Neural progenitor cell (in vitro differentiated cells): ENCODE measurements around the gene TPD52L2. TPM values are rescaled to one million over a fixed set of nuclear protein-coding genes. Genes with fewer than 3 reads are reported as not detected.

Experiments
- DNase-seq: peaks from one replicate; pipeline ENCODE4 v3.0.0-alpha.2; 2016; ENCODE audit warnings: low spot score
- H2AFZ ChIP-seq: fragments of 200-600 bp; sonication (generic); replicated peaks from 2 replicates; pipeline ENCODE4 v1.6.1; 2016; ENCODE audit warnings: antibody characterized with exemption
- H3F3A ChIP-seq: fragments of 200-600 bp; sonication (generic); 2 replicates; pipeline ENCODE4 v1.6.1; 2016; ENCODE audit warnings: antibody characterized with exemption, low read depth
- H3K27ac ChIP-seq: fragments of 200-600 bp; sonication (generic); 2 replicates; pipeline ENCODE4 v1.5.1; 2016; ENCODE audit warnings: mild to moderate bottlenecking
- H3K27me3 ChIP-seq: fragments of 200-600 bp; sonication (generic); 2 replicates; pipeline ENCODE4 v1.6.1; 2016; ENCODE audit warnings: mild to moderate bottlenecking, moderate library complexity
- H3K36me3 ChIP-seq: fragments of 200-600 bp; sonication (generic); 2 replicates; pipeline ENCODE4 v1.5.1; 2016
- H3K4me1 ChIP-seq: fragments of 200-600 bp; sonication (generic); 2 replicates; pipeline ENCODE4 v1.6.1; 2016; ENCODE audit warnings: mixed run types
- H3K4me2 ChIP-seq: fragments of 200-600 bp; sonication (generic); 2 replicates; pipeline ENCODE4 v1.6.1; 2016
- H3K4me3 ChIP-seq: fragments of 200-600 bp; sonication (generic); 2 replicates; pipeline ENCODE4 v1.5.1; 2016
- H3K79me2 ChIP-seq: fragments of 200-600 bp; sonication (generic); 2 replicates; pipeline ENCODE4 v1.6.1; 2016; ENCODE audit warnings: low read depth
- H3K9ac ChIP-seq: fragments of 200-600 bp; sonication (generic); 2 replicates; pipeline ENCODE4 v1.6.1; 2016
- H3K9me3 ChIP-seq: fragments of 200-600 bp; sonication (generic); 2 replicates; pipeline ENCODE4 v1.5.1; 2016; ENCODE audit warnings: low read depth
- H4K20me1 ChIP-seq: fragments of 200-600 bp; sonication (generic); 2 replicates; pipeline ENCODE4 v1.6.1; 2016; ENCODE audit warnings: low read depth
- H3K27ac Mint-ChIP-seq: 3 replicates; pipeline ENCODE4 v1.8.0; 2021; ENCODE audit warnings: mixed read lengths
- H3K27me3 Mint-ChIP-seq: 2 replicates; pipeline ENCODE4 v1.8.0; 2022; ENCODE audit warnings: low read depth, mild to moderate bottlenecking, inconsistent platforms, moderate library complexity, mixed read lengths; ENCODE audit not compliant: insufficient read depth
- H3K36me3 Mint-ChIP-seq: 3 replicates; pipeline ENCODE4 v1.8.0; 2021; ENCODE audit warnings: mixed read lengths
- H3K4me1 Mint-ChIP-seq: 3 replicates; pipeline ENCODE4 v1.8.0; 2021; ENCODE audit warnings: mixed read lengths
- H3K4me3 Mint-ChIP-seq: 3 replicates; pipeline ENCODE4 v1.8.0; 2021; ENCODE audit warnings: mild to moderate bottlenecking, moderate library complexity, mixed read lengths
- H3K9me3 Mint-ChIP-seq: 3 replicates; pipeline ENCODE4 v1.8.0; 2020; ENCODE audit warnings: mixed read lengths
- CTCF ChIP-seq: fragments of 200-600 bp; sonication (generic); IDR thresholded peaks from 2 replicates; pipeline ENCODE4 v1.5.1; 2017; ENCODE audit warnings: antibody characterized with exemption, mild to moderate bottlenecking
- EZH2 ChIP-seq: fragments of 200-600 bp; sonication (generic); IDR thresholded peaks from 2 replicates; pipeline ENCODE4 v1.6.1; 2017; ENCODE audit warnings: antibody characterized with exemption, mild to moderate bottlenecking, moderate library complexity
- EZH2phosphoT487 ChIP-seq: fragments of 200-600 bp; sonication (generic); IDR thresholded peaks from 2 replicates; pipeline ENCODE4 v1.6.1; 2017; ENCODE audit warnings: antibody characterized with exemption
- total RNA-seq: library from RNA; depleted of rRNA; stranded (reverse); fragments of >200 nt; gene quantifications from 2 replicates; pipeline ENCODE4 v1.2.3, GENCODE V29; 2015; ENCODE audit warnings: low replicate concordance

TPD52L2 gene
- total RNA-seq, 1 donor from 2014 or later = 66.6 TPM

- no peak for TF ChIP-seq CTCF
- peak; percentile 95 for TF ChIP-seq EZH2phosphoT487
- peak; percentile 97 for TF ChIP-seq EZH2
- peak overlapping the region; percentile 65 for H2AFZ ChIP-seq
- H3K4me2 ChIP-seq = peak overlapping the region; percentile 89
- H3F3A ChIP-seq = peaks cover 43% of the 10 kb centered on the region
- H3K9me3 Mint-ChIP-seq = no peaks in the 10 kb centered on the region
- H3K4me1 Mint-ChIP-seq = peaks cover 35% of the 10 kb centered on the region
- H3K4me3 ChIP-seq = peak overlapping the region; percentile 62
- H3K36me3 Mint-ChIP-seq = peaks cover 2% of the 10 kb centered on the region
- no peaks in the 10 kb centered on the region for H3K36me3 ChIP-seq
- H3K4me1 ChIP-seq = peaks cover 32% of the 10 kb centered on the region
- H3K27ac Mint-ChIP-seq = no peak overlapping the region
- H3K79me2 ChIP-seq = peaks cover 11% of the 10 kb centered on the region
- H3K27ac ChIP-seq = no peak overlapping the region
- DNase-seq = peak; percentile 83
- H3K9me3 ChIP-seq = no peaks in the 10 kb centered on the region
- peak overlapping the region; percentile 80 for H3K4me3 Mint-ChIP-seq
- H3K27me3 ChIP-seq = peaks cover 51% of the 10 kb centered on the region
- peaks cover 22% of the 10 kb centered on the region for H3K27me3 Mint-ChIP-seq
- peaks cover 26% of the 10 kb centered on the region for H4K20me1 ChIP-seq
- no peak overlapping the region for H3K9ac ChIP-seq
Measured at GRCh38 chr20:63831993-63832686, 32.9 kb upstream of the TPD52L2 start.

- Histone ChIP-seq H3K79me2 (no peaks in the 10 kb centered on the region), H4K20me1 (peaks cover 12% of the 10 kb centered on the region), H3K9me3 (no peaks in the 10 kb centered on the region), H3K36me3 (no peaks in the 10 kb centered on the region), H3K27ac (no peak overlapping the region), H3K27me3 (peaks cover 47% of the 10 kb centered on the region), H3F3A (peaks cover 34% of the 10 kb centered on the region), H3K4me1 (peaks cover 26% of the 10 kb centered on the region), H3K9ac (no peak overlapping the region), H2AFZ (no peak overlapping the region), H3K4me3 (no peak overlapping the region), H3K4me2 (peak overlapping the region; percentile 43)
- Mint-ChIP-seq H3K36me3 (no peaks in the 10 kb centered on the region), H3K4me3 (peak overlapping the region; percentile 48), H3K27ac (peak overlapping the region; percentile 15), H3K9me3 (no peaks in the 10 kb centered on the region), H3K4me1 (peaks cover 31% of the 10 kb centered on the region), H3K27me3 (peaks cover 22% of the 10 kb centered on the region)
- DNase-seq = no peak
- TF ChIP-seq EZH2phosphoT487 (no peak), EZH2 (no peak), CTCF (no peak)
Measured at GRCh38 chr20:63833776-63834490, 31.1 kb upstream of the TPD52L2 start.

- peak overlapping the region; percentile 48 for H3K4me3 Mint-ChIP-seq
Measured at GRCh38 chr20:63834491-63834880, 30.6 kb upstream of the TPD52L2 start.

More at GRCh38 chr20:63834491-63834880, 30.6 kb upstream of the TPD52L2 start:
- Mint-ChIP-seq H3K9me3 (no peaks in the 10 kb centered on the region), H3K4me1 (peaks cover 25% of the 10 kb centered on the region), H3K27me3 (peaks cover 20% of the 10 kb centered on the region), H3K36me3 (no peaks in the 10 kb centered on the region), H3K27ac (peak overlapping the region; percentile 46)
- no peak overlapping the region for H3K9ac ChIP-seq
- peak overlapping the region; percentile 43 for H3K4me2 ChIP-seq
- no peaks in the 10 kb centered on the region for H3K36me3 ChIP-seq
- H3K27ac ChIP-seq = no peak overlapping the region
- no peak for DNase-seq
- H4K20me1 ChIP-seq = peaks cover 6% of the 10 kb centered on the region
- H3K27me3 ChIP-seq = peaks cover 41% of the 10 kb centered on the region
- no peak overlapping the region for H2AFZ ChIP-seq
- peaks cover 29% of the 10 kb centered on the region for H3F3A ChIP-seq
- H3K79me2 ChIP-seq = no peaks in the 10 kb centered on the region
- H3K4me3 ChIP-seq = no peak overlapping the region
- no peaks in the 10 kb centered on the region for H3K9me3 ChIP-seq
- peaks cover 21% of the 10 kb centered on the region for H3K4me1 ChIP-seq
- TF ChIP-seq EZH2 (no peak), CTCF (no peak), EZH2phosphoT487 (no peak)
